HG02943 (cell line): ENCODE data around the gene MEP1A.

Source experiments
- ATAC-seq: cut with Tn5 transposase; IDR thresholded peaks from one replicate; pipeline ENCODE4 v1.9.1; 2021; ENCODE audit warnings: mild to moderate bottlenecking, low read depth, moderate library complexity; ENCODE audit not compliant: unreplicated experiment

MEP1A gene

DNA sequence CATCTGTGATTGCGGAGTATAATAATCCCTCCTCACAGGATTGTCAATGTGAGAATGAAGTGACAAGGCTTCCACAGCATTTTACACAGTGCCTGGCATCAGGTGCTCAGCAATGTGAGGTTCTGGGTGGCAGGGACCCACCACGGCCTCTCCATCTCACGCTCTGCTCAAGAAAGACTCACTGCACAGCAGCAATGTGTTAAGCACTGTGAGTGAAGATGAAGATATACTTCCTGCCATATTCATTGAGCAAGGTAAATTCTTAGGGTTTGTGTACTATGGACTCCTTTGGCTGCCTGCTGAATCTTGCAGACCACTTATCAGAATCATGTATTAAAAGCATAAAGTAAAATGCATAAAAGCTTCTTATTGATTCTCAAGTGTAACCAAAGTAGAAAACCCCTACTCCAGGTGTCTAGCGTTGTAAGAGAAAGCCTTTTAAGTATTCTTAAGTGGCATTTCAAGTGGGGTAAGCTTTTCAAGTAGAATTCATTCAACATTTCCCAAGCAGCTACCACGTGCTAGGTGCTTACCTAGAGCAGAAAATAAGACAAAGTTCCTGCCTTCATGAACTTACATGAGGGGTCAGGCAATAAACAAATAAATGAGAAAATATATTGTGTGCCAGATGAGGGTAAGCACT is 17.0 kb upstream of the MEP1A start:
- no peak for ATAC-seq

DNA sequence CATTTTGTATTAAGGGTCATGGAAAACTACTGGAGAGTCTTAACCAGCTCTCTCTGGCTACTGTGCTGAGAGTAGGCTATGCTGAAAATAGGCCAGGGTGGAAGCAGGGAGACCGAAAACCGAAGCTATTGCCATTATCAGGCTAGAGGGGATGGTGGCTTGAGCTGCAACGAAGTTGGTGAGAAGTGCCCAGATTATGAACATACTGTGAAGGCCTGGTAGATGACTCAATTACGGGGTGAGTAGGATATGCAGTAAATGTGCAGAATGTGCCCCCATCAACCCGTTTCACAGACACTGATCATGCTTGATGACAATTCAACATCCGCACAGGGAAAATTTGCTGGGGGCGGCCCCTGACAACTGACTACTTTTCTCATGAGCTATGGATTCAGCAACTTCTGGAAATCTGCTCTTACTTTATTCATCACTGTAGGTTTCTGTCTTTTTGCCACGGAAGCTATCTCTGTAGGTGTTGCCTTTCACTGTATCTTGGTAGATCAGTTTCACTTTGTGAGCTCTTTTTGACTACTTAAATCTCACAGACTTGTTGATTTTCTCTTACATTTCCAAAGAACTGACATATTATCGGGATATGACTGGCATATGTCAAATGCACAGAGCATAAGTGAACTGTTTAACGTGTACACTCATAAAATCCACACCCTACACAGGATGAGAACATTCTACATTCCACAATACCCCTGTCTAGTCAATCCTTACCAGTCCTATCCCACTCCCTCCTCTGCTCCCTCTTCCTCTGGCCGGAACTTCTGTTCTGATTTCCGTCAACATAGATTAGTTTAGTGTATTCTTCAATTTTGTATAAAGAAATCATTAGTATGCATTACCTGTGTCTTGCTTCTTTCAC is 15.5 kb upstream of the MEP1A start:
- ATAC-seq, result no peak

DNA sequence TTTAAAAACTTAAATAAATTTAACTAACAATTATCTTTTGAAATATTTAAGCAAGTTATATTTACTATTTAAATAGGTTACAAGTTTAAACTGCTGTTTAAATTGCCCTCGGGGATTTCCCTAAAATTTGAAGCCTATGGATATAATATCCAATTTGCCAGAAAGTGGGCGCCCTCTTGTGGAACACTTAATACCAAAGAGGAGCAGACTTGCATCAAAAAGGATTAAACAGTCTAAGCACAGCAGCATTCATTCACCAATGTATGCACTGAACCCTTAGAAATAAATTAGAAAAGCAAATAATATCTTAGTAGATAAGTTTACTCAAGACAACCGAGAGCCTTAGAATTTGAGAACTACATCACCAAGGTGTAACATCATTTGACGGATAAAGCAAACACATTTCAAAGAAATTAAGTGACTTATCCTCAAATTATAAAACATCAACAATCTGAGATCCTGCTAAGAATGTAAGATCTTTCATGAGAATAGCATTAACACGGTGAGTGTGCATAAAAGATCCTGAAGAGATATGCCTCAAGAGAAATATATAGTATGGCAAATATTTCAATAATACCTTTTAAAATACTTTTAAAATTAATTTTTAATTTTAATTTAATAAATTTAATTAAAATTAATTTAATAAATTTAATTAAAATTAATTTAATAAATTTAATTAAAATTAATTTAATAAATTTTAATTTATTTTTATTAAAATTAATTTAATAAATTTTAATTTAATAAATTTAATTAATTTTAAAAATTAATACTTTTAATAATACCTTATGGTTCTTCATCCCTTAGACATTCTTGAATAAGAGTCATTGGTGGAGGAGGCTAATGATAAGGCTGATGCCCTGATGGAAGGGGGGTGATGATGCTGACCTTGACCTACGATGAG is 11.5 kb upstream of the MEP1A start:
- no peak for ATAC-seq

DNA sequence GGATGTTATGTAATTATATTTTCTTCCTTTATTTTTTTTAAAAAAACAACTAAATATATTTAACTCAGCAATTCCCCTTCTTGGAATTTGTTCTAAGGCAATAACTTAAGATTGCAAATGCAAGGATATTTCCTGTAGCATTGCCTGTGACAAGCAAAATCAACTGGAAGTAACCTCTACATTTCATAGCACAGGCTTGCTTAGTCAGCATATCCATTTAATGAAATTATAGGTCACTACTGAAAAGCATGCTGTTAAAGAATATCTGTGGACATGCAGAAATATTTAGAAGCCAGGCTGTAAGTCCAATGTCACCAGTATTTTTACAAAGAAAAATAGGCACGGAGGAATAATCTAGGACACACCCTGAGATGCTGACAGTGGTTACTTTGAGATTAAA is 8.7 kb upstream of the MEP1A start:
- ATAC-seq, result no peak

DNA sequence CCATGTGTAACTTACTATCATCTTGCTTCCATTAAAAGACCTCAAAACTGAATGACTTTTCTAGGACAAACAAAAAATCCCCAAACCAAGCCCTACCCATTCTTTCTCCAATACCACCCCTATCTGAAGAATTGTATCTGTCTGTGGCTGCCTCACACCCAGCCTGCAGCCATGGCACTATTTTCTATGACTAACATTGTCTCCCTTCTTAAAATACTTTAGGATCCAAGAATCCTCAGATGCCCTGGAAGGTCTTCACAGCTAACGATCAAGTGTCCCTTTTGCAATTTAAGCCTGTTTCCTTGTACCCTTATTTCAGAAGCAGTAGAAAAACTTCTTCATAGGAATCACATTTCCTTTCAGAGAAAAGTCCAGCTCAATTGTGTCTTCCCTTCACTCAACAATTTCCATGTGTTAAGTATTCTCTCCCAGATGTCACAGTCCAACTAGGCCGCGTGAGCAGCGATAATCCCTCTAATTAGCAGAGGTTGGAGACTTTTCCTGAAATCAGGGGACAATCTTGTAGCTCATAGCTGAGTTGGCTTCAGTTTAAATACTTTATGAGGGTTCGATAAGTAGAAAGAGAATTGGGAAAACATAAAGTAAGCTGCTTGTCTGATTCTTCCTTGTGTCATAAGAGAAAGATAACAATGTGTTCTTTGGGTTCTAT is 5.2 kb upstream of the MEP1A start:
- ATAC-seq, result no peak

DNA sequence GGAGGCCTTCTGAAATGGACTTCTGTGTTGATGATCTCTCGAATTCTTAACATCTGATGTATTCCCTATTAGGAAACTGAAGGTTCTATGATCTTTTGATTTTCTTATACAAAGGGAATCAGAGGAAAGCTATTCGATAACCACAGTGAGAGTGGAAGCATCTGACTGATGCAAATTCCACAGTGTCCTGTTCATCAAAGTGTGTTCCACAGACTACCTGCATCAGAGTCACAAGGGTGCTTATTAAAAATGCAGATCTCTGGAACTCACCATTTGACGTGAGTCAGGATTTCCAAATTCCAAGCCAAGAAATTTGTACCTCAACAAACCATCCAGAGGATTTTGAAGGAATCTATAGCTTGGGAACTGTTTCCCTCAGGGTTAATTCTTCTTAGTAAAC is 4.4 kb upstream of the MEP1A start:
- ATAC-seq, result no peak

DNA sequence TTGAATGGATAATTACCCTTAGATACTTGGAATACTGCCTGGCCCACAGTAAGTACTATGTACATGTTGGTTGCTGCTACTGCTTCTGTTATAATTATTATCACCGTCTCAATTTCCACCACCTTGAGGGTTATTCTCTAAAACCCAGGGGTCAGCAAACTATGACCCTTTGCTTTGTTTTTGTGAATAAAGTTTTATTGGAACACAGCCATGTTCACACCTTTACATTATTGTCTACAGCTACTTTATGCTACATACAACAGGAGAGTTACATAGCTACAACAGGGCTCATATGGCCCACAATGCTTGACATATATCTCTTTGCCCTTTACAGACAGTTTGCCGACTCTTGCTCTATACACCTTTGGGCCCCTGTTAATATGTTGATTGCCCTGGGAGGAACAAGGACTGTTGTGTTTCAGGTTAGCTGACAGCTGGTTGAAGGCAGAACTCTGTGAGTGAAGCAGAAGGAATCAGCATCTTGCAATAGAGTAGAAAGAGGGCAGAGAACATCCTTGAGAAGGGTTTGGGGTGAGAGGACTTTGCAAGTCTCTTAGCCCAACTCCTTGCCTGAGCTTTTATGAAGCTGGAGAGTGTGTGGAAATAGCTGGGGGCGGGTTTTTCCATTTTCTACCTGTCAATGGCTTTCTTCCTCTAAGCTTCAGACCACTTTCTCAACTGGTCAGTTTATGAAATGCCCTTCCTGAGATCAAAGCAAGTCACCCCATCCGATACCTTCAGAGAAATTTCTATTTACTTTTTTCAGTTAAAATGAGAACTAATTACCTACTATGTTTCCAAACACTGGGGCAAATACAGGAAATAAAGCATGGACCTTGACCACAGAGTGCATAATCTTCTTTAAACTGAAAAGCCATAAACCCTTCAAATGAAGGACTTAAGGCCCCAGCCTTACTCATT is 3.5 kb upstream of the MEP1A start:
- no peak for ATAC-seq

DNA sequence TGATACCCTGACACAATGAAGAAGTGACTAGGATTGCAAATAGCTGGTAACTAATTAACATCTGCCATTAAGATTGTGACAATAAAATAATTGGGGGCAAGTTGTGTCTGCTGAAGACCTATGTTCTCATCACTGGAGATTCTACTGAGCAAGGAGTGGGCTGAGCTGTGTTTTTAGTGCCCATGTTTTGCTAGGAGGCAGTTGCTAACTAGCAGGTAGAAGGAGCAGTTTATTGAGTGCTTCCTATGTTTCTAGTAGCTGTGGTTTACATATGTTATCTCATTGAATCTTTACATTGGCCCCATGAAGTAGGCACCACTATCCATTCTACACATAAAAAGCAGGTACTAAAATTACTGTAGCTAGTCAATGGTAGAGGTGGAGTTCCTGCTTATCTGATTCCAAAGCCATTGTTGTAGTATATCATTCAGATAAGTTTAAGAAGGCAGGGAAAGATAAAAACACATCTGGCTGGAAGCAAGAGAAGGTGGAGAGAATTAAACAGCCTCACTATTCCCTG is 2.8 kb upstream of the MEP1A start:
- ATAC-seq, result no peak

DNA sequence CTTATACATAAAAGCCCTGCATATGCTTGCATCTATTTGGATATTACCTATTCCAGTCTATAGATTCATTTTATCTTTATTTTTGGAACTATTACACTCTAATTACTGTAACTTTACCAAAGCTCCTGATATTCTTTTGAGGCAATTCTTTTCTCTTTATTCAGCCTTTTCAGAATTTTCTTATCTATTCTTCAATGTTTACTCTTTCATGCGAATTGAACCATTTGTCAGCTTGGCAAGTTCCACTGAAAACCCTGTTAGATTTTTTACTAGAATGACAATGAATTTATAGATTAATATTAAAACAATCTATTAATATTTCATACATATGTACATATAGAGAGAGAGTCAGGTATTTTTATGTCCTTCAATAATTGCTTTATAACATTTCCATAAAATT is 554 bp upstream of the MEP1A start:
- ATAC-seq, result no peak

DNA sequence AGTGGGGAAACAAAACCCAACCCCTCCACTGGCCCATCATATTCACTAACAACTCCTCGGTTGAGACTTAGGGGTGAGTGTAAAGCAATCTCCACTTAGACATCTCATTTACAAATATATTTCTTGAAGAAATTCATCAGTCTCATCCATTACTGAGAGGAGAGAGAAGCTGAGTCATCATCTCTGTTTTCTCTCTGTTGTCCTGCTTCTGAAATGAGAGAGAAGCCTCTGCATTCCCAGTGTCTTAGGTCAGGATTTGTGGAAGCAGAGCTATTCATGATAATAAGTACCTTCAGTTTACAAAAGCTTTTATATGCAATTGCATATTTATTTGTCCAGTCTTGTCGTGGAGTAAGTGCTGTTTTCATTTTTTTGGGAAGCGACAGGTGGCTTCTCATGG is 879 bp downstream of the MEP1A start:
- no peak for ATAC-seq

DNA sequence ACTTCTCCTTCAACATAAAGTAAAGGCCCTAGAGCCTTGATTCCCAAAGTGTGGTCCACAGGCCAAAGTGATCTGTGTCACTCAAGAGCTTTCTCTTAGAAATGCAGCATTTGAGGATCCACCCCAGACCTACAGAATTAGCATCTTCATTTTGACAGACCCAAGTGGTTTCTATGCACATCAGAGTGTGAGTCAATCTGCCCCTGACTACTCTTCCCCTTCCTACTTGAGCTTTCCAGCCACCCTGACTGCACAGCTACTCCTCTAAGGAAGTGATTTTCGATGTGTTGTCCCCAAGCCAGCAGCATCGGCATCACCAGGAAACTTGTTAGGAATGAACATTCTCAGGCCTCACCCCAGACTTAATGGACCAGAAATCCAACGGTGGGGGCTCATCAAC is 2.6 kb downstream of the MEP1A start:
- no peak for ATAC-seq

DNA sequence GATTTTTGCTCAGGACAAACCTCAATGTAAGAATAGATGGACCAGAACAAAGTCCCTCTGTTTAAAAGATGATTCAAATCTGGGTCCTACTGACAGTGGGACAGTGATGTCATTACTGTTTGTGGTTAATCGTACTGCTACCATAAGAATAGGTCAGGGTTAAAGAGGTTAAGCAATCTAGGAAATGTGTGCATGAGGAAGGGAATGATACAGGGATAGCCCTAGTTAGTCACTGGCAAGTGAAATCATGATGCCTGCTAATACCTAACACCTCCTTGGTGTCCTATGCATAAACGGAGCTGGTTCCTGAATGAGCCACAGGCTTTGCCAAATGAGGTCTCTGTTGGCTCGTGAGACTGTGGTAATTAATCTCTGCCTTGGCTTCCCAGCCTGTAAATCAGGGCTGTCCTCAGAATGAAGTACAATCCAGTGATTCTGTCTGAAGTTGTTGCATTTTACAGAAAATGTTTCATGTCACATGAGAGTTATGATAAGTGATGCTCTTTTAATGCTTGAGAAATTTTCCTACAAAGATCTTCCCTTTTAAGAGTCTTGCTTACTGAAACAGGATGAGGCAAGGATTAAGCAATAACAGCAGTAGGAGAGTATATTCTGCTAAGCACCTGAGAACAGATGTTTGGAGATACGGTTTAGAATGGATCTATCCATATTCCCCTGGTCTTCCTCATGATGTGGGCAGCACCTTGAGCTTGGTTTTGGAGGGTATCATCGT is 3.8 kb downstream of the MEP1A start:
- ATAC-seq, result no peak

DNA sequence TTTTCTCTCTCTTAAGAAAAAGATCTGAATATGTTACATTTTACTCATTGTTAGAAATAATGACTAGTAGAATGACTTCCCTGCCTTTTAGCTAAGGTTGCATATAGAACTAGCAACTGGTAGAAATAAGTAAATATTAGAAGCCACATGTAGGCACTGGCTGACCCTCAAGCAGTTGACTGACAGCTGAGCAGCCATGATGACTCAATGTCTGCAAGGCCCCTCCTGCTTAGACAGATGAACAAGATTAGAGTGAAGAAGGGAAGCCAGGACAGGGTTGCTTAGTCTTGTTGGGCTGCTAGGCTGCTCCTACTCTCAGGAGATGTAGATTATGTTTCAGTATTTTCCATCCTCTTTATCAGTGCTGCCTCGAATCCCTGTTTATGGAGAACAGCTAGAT is 6.5 kb downstream of the MEP1A start:
- ATAC-seq, result no peak

DNA sequence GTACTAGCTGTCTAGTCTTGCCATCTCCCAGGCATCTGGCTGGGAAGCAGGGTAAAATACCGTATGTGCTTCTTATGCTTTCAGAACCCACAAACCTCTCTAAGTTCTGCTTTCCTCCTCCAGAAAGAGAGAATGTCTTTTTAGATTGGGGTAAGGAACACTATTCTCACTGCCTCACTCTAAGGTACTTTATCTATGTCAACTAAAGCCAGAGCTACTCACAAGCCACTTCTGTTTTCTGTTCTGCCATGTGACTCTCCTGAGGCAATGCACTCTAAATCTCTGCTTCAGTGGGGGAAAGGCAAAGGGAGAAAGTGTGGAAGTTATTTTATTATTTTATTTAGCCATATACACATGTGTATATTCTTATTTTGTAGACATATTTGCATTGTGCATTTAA is 15.6 kb downstream of the MEP1A start:
- no peak for ATAC-seq

DNA sequence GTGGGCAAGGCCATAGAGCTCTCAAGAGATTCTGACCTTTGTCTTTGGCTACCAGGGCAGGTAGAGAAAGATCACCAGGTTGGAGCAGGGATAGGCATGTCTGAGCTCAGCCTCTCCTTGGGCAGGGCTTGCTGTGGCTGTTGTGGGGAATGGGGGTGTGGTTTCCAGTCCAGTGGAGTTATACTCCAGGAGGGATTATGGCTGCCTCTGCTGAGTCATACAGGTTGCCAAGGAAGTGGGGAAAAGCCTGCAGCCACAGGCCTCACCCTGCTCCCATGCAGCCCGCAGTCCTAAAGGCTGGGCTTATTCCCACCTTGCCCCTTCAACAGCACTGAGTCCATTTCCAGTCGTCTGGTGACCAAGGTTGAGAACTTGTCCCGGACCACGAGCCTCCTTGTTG is 21.9 kb downstream of the MEP1A start:
- ATAC-seq, result no peak

DNA sequence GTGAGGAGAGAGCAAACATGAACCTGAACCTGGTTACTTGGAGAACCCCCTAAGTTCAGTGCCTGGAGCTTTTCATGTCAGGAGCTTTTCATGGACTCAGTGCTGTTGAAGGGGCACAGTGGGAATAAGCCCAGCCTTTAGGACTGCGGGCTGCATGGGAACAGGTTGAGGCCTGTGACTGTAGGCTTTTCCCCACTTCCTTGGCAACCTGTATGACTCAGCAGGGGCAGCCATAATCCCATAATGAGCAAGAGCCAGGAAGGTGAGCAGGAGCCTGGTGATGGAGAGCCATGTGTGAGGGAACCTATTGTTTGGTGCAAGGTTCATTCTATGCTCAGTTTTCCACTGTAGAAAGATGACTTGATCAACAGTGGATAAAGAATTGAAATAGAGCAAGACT is 23.4 kb downstream of the MEP1A start:
- no peak for ATAC-seq

DNA sequence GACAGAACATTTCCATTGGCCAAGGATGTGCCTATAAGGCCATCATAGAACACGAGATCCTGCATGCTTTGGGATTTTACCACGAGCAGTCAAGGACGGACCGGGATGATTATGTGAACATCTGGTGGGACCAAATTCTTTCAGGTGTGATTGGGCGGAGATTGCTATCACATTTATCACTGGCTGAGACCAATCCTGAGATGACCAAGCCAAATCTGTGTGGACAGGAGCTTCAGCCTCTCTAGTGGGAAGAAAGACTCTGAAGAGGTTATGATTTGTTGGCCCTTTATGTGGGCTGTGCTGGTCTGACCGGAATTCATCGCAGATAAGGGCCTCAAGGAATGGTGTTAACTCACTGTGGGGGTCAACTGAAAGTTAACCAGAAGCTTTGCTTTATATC is 26.4 kb downstream of the MEP1A start:
- no peak for ATAC-seq

DNA sequence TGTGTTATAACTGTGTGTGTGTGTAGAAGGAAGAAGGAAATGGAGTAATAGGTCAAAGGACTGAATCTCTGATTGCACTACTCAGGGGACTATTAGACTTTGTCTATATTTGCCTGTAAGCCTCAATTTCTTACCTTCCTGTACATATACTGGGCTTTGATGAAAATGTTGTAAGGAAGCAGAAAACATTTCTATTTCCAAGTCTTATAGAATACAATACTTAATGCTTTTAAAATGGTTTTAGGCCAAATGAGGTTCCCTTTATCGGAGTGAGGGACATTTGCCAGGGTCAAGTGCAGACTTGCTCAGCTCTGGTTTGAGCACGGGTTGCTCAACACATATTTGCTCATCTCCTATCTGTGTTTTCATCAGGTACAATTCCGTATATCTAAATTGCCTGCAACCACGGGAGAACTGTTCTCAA is 28.3 kb downstream of the MEP1A start:
- ATAC-seq, result no peak

DNA sequence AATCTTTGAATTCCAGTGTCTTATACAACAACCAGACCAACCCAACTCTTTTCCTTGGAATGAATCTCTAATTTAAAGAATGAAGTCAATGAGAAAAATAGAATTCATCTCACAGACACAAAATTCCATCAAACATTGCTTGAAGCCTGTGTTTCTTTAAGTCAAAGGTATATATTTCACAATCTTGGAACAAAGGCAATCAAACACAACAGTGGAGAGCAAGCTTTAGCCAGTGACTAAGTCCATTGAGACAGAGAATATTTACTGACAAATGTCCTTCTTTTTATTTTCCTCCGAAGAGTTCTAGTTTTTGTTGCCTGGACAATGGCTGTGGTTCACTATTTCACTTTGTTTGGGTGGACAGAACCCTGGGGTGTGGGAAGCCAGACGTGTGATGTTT is 35.8 kb downstream of the MEP1A start:
- no peak for ATAC-seq
